DND-41 (cell line): ENCODE data around the gene DCC.

ENCODE experiments used
- EZH2 ChIP-seq: IDR thresholded peaks from 3 replicates; pipeline ENCODE4 v1.6.1; 2012; ENCODE audit warnings: borderline replicate concordance, low read depth, mild to moderate bottlenecking, moderate library complexity, low read length, inconsistent platforms; ENCODE audit not compliant: severe bottlenecking
- TF ChIP-seq, protein P1 (sequence below): IDR thresholded peaks from 2 replicates; pipeline ENCODE4 v1.5.1; 2012; ENCODE audit warnings: borderline replicate concordance, low read length, moderate library complexity, mild to moderate bottlenecking; ENCODE audit not compliant: poor library complexity, severe bottlenecking; ENCODE audit errors: extremely low read depth

DNA sequence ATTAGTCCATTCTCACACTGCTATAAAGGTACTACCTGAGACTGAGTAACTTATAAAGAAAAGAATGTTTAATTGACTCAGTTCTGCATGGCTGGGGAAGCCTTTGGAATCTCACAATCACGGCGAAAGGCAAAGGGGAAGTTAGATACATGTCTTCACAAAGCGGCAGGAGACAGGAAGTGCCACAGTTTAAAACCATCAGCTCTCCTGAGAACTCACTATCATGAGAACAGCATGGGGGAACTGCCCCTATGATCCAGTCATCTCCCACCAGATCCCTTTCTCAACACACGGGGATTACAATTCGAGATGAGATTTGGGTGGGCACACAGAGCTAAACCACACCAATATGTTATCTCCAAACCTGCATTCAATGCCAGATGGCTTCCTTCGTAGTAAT, 716.1 kb downstream of the DCC start:
- TF ChIP-seq, protein P1, sequence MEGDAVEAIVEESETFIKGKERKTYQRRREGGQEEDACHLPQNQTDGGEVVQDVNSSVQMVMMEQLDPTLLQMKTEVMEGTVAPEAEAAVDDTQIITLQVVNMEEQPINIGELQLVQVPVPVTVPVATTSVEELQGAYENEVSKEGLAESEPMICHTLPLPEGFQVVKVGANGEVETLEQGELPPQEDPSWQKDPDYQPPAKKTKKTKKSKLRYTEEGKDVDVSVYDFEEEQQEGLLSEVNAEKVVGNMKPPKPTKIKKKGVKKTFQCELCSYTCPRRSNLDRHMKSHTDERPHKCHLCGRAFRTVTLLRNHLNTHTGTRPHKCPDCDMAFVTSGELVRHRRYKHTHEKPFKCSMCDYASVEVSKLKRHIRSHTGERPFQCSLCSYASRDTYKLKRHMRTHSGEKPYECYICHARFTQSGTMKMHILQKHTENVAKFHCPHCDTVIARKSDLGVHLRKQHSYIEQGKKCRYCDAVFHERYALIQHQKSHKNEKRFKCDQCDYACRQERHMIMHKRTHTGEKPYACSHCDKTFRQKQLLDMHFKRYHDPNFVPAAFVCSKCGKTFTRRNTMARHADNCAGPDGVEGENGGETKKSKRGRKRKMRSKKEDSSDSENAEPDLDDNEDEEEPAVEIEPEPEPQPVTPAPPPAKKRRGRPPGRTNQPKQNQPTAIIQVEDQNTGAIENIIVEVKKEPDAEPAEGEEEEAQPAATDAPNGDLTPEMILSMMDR: no peak
- TF ChIP-seq EZH2: no peak
